GM12878 (cell line): ENCODE measurements around the gene ZNF428. TPM values are rescaled to one million over a fixed set of nuclear protein-coding genes. Genes with fewer than 3 reads are reported as not detected.

Source experiments
- ATAC-seq: fragments of 200-7000 bp; cut with Tn5 transposase; 3 replicates; pipeline ENCODE4 v1.9.1; 2020; ENCODE audit warnings: mild to moderate bottlenecking, moderate library complexity
- BruUV-seq: library from RNA; stranded (reverse); fragments of 400-500 nt; replicated peaks from 2 replicates; lab custom pipeline; 2021; lab: Mats Ljungman, UMichigan
- CTCF ChIA-PET: fragments of 300-600 bp; sonication (Branson Sonifier 250); formaldehyde crosslinking; extraction: SDS; loops from one replicate; lab custom pipeline; 2021; ENCODE audit warnings: inconsistent platforms; lab: Yijun Ruan, JAX
- POLR2A ChIA-PET: fragments of 350-600 bp; formaldehyde crosslinking; extraction: SDS; loops from one replicate; lab custom pipeline; 2021; ENCODE audit warnings: inconsistent platforms; lab: Charles Lee
- RAD21 ChIA-PET: fragments of 300-600 bp; sonication (Branson Sonifier 250); formaldehyde crosslinking; loops from one replicate; lab custom pipeline; 2023; ENCODE audit warnings: antibody characterized with exemption; ENCODE audit not compliant: unreplicated experiment; lab: Charles Lee
- SMC1A ChIA-PET: fragments of 300-600 bp; sonication (Branson Sonifier 250); formaldehyde crosslinking; loops from one replicate; lab custom pipeline; 2023; ENCODE audit not compliant: unreplicated experiment, uncharacterized antibody; lab: Charles Lee
- DNase-seq: peaks from one replicate; pipeline ENCODE4 v3.0.0-alpha.2; 2011; ENCODE audit warnings: low read depth, low spot score
- FAIRE-seq: peaks from 3 replicates; lab custom pipeline; 2011; peaks lifted over from hg19 to GRCh38; lab: Jason Lieb, UNC
- H2AFZ ChIP-seq: 2 replicates; pipeline ENCODE4 v1.6.0; 2011; ENCODE audit warnings: low read depth, low read length, control low read depth; ENCODE audit not compliant: control insufficient read depth
- H3K27ac ChIP-seq: 2 replicates; pipeline ENCODE4 v1.5.1; 2011; ENCODE audit warnings: control low read depth; ENCODE audit not compliant: control insufficient read depth, insufficient read depth
- H3K27me3 ChIP-seq, 2 experiments: replicated peaks in 1 of 2; 2 replicates each; pipeline versions ENCODE4 v1.6.0 to v1.6.1; 2011; ENCODE audit warnings: low read length in 1 of 2; ENCODE audit not compliant: control insufficient read depth in 2 of 2, insufficient read depth in 2 of 2
- H3K36me3 ChIP-seq, 2 experiments: 2 replicates each; pipeline ENCODE4 v1.5.1; 2011; ENCODE audit warnings: low read length in 1 of 2; ENCODE audit not compliant: control insufficient read depth in 2 of 2, insufficient read depth in 2 of 2
- H3K4me1 ChIP-seq: 2 replicates; pipeline ENCODE4 v1.6.1; 2011; ENCODE audit warnings: mild to moderate bottlenecking, low read length, moderate library complexity, mixed read lengths; ENCODE audit not compliant: control insufficient read depth, insufficient read depth
- H3K4me2 ChIP-seq: 2 replicates; pipeline ENCODE4 v1.6.0; 2011; ENCODE audit warnings: control low read depth; ENCODE audit not compliant: control insufficient read depth, insufficient read depth
- H3K4me3 ChIP-seq: fragments of 200-600 bp; sonication (generic); 2 replicates; pipeline ENCODE4 v1.5.1; 2016
- H3K79me2 ChIP-seq: 2 replicates; pipeline ENCODE4 v1.6.0; 2011; ENCODE audit warnings: low read length; ENCODE audit not compliant: control insufficient read depth, insufficient read depth
- H3K9ac ChIP-seq: 2 replicates; pipeline ENCODE4 v1.8.0; 2011; ENCODE audit warnings: low read length, control low read depth, mixed read lengths; ENCODE audit not compliant: control insufficient read depth, insufficient read depth
- H3K9me3 ChIP-seq: replicated peaks from 3 replicates; pipeline ENCODE4 v1.5.1; 2011; ENCODE audit warnings: mild to moderate bottlenecking, low read length; ENCODE audit not compliant: control insufficient read depth, insufficient read depth
- H4K20me1 ChIP-seq: 2 replicates; pipeline ENCODE4 v1.6.0; 2011; ENCODE audit not compliant: control insufficient read depth, insufficient read depth
- EP300 ChIP-seq, 2 experiments: fragments of 150-350 bp in 1 of 2; IDR thresholded peaks; 2 replicates each; pipeline ENCODE4 v1.6.1; 2011 to 2012; ENCODE audit warnings: low read depth in 2 of 2, low read length in 2 of 2, borderline replicate concordance in 1 of 2, improper control_type of control experiment in 1 of 2, inconsistent platforms in 1 of 2; ENCODE audit not compliant: control insufficient read depth in 1 of 2
- MTA2 ChIP-seq: fragments of 450-650 bp; IDR thresholded peaks from 2 replicates; pipeline ENCODE4 v1.6.1; 2016; ENCODE audit warnings: low read depth, mild to moderate bottlenecking, moderate library complexity
- RB1 ChIP-seq: fragments of 450-650 bp; formaldehyde crosslinking; IDR thresholded peaks from 2 replicates; pipeline ENCODE4 v1.6.1; 2017; ENCODE audit warnings: mild to moderate bottlenecking, borderline replicate concordance
- WGBS: methylation state at CpG from one replicate; pipeline ENCODE4 v1.1.6; 2016; ENCODE audit warnings: low lambda C conversion rate; ENCODE audit not compliant: insufficient replicate concordance, insufficient coverage; ENCODE audit errors: missing lambda C conversion rate; 5-methylcytosine and 5-hydroxymethylcytosine counted together
- in situ Hi-C: fragments of 300-500 bp; cut with MboI; formaldehyde crosslinking; loops from 9 replicates; pipeline ENCODE4 v1.14.3; 2018; ENCODE audit warnings: mixed read lengths
- intact Hi-C: fragments of 100-400 bp; cut with micrococcal nuclease; formaldehyde crosslinking; loops from one replicate; pipeline ENCODE4 v1.14.2; 2022; ENCODE audit not compliant: unreplicated experiment
- polyA plus RNA-seq, 11 experiments: library from polyadenylated mRNA; depleted of rRNA in 4 of 11; unstranded in 6 of 11; stranded (reverse) in 5 of 11; fragments of >200 nt; fragmentation: Nextera tagmentation in 4 of 11; fragmentation: Illumina TruSeq in 1 of 11; extraction: Ambion mirVana in 4 of 11; extraction: Trizol in 1 of 11; gene quantifications; 1 replicate in 1 of 11; 2 replicates in 10 of 11; pipeline versions ENCODE4 v1.2.1 to v1.2.3, GENCODE V29; 2011 to 2016; ENCODE audit warnings: inconsistent platforms in 2 of 11, missing spikeins in 2 of 11, low read depth in 1 of 11
- total RNA-seq, 4 experiments: library from RNA; depleted of rRNA in 3 of 4; stranded (reverse); fragments of >200 nt in 3 of 4; fragmentation: Illumina TruSeq in 1 of 4; extraction: Trizol in 1 of 4; gene quantifications; 2 replicates each; pipeline versions ENCODE4 v1.2.1 to v1.2.3, GENCODE V29; 2013 to 2021
- TF ChIP-seq, protein P1 (sequence below): fragments of 450-650 bp; IDR thresholded peaks from 2 replicates; pipeline ENCODE4 v1.6.1; 2017; ENCODE audit warnings: borderline replicate concordance

Gene ZNF428
- total and polyA plus RNA-seq, 10 of the 15 experiments (the other 5 are each of a cell fraction or from before 2014, with no cell fraction given): 0.27 to 57.8 (median 20.4) TPM

DNA sequence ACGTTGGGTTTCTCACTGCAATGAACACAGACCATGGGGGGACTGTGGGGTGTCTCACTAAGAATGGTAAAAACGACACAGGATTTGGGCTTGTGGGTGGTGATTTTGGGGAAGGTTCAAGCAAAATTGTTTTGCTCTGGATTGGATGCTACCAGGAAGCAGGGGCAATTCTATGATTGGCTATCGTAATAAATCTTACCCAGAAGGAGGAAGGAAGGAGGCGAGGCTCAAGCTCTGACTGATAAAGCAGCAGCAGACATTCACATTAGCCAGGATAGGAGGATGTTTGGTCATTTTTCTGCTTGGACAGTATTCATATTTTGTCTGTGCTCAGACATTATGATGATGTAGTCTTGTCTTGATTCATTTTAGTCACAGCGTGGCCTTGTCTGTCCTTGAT, 21.6 kb downstream of the ZNF428 start (continued):
- TF ChIP-seq, protein P1, sequence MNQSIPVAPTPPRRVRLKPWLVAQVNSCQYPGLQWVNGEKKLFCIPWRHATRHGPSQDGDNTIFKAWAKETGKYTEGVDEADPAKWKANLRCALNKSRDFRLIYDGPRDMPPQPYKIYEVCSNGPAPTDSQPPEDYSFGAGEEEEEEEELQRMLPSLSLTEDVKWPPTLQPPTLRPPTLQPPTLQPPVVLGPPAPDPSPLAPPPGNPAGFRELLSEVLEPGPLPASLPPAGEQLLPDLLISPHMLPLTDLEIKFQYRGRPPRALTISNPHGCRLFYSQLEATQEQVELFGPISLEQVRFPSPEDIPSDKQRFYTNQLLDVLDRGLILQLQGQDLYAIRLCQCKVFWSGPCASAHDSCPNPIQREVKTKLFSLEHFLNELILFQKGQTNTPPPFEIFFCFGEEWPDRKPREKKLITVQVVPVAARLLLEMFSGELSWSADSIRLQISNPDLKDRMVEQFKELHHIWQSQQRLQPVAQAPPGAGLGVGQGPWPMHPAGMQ: no peak
- TF ChIP-seq, all 136 proteins: peak for 0

DNA sequence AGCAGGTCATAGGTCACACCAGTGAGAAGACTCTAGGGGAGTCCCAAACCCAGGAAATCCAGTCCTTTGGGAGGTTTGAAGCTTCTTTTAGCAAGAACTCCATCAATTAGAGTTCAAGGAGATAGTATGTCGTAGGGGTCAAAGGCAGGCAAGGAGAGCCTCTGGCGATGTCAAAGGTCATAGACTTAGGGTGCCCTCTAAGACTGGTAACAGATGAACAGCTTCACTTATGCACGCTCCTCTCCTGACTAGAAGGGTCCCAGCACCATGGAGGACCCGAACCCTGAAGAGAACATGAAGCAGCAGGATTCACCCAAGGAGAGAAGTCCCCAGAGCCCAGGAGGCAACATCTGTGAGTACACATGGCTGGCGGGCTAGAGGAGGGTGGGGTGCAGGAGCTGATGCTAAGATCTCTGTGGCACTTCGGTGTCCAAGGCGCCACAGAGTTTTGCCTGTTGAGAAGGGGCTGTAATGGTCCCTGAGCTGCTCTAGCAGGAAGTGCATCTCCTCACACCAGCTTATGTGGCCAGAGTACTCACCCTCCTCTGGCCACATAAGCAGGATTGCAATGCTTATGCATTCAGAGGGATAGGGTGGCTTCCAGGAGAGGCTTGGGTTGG, 22.5 kb downstream of the ZNF428 start:
- H3K9me3 ChIP-seq: no peaks in the 10 kb centered on the region
- FAIRE-seq (no peak), ATAC-seq (no peak)
- H3K27me3 ChIP-seq: no peaks in the 10 kb centered on the region
- no peaks in the 10 kb centered on the region for H4K20me1 ChIP-seq
- no TSS peak for BruUV-seq
- peak overlapping the region; percentile 86 for H3K4me2 ChIP-seq
- intact Hi-C loops: loop anchor here (1.0 to 2.0 kb wide), 3 partner anchors 22 to 134 kb away; partner anchors contain the start of genes PINLYP, XRCC1 and ZNF575
- CTCF ChIA-PET: interaction anchor here (0.6 to 6.6 kb wide), 11 partner anchors 9 to 213 kb away, joined by 3 to 169 read pairs (median 5); partner anchors contain the start of gene XRCC1
- WGBS: 12% methylated on average over 7 of the region's 7 CpGs
- SMC1A ChIA-PET: interaction anchor here (0.7 to 5.4 kb wide), 10 partner anchors 21 to 181 kb away, joined by 3 to 59 read pairs (median 6); partner anchors contain the start of genes PINLYP and XRCC1
- in situ Hi-C loops: no loop called here
- peak overlapping the region; percentile 80 for H3K4me3 ChIP-seq
- peaks cover 37% of the 10 kb centered on the region for H3K79me2 ChIP-seq
- RAD21 ChIA-PET: interaction anchor here (0.9 to 4.8 kb wide), 10 partner anchors 19 to 213 kb away, joined by 3 to 92 read pairs (median 14); partner anchors contain the start of genes PHLDB3, PINLYP, XRCC1 and ZNF575
- H2AFZ ChIP-seq: peak overlapping the region; percentile 66
- peak overlapping the region; percentile 80 for H3K27ac ChIP-seq
- peaks cover 12 to 25% of the 10 kb centered on the region in 2 experiments; a peak in 3 of 4 replicates for H3K36me3 ChIP-seq
- H3K9ac ChIP-seq: peak overlapping the region; percentile 71
- TF ChIP-seq MTA2 (0 out of 2 replicates have a peak, but pooled peaks have one; percentile 28), EP300 (IDR thresholded peaks at IDR 0.05; ENCODE audit: borderline replicate concordance in 1 of 2, control insufficient read depth in 1 of 2, low read depth in 2 of 2, low read length in 2 of 2) (no peak), RB1 (no peak)
- TF ChIP-seq, all 136 proteins: peak for 1
- POLR2A ChIA-PET: interaction anchor here (0.5 to 3.7 kb wide), 5 partner anchors 22 to 125 kb away, joined by 3 to 22 read pairs (median 4); partner anchors contain the start of genes PINLYP, XRCC1 and ZNF575
- peaks cover 7% of the 10 kb centered on the region; the same call in 1 of the 2 replicates for H3K4me1 ChIP-seq
- DNase-seq: no peak
